GM18517 (cell line): ENCODE data around the gene CAPN7.

Source experiments
- ATAC-seq: cut with Tn5 transposase; IDR thresholded peaks from one replicate; pipeline ENCODE4 v1.9.1; 2021; ENCODE audit warnings: mild to moderate bottlenecking, moderate library complexity; ENCODE audit not compliant: unreplicated experiment

Gene CAPN7

DNA sequence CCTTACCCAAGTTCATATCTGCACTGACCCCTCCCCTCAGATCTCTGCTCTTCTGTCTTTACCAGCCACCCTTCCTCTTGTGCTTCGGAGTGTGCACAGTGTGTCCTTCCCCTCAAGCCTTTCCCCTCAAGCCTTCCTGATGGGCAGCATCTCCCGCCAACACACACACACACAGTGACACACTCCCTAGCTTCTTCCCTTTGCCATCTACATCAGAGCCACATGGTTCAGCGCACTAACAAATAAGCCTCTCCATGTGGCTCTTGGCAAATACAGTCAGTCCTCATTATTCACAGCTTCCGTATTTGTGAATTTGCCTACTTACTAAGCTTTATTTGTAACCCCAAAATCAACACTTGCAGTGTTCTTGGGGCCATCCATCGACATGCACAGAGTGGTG, 88.9 kb downstream of the CAPN7 start:
- no peak for ATAC-seq

DNA sequence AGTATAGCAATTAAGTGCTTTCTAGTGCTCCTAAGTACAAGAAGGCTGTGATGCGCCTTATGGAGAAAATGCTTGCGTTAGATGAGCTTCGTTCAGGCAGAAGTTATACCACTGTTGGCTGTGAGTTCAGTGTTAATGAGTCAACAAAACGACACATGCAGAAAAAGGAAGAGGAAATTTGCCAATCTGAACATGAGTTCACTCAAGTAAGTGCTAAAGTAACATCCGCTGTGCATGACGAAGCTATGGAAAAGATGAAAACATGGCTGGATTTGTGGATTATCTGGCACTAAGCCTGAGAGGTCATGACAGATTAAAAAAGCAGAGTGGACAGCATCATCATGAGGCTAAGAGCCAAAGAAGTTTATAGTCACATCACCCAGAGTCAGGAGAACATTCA, 89.5 kb downstream of the CAPN7 start:
- ATAC-seq: no peak

DNA sequence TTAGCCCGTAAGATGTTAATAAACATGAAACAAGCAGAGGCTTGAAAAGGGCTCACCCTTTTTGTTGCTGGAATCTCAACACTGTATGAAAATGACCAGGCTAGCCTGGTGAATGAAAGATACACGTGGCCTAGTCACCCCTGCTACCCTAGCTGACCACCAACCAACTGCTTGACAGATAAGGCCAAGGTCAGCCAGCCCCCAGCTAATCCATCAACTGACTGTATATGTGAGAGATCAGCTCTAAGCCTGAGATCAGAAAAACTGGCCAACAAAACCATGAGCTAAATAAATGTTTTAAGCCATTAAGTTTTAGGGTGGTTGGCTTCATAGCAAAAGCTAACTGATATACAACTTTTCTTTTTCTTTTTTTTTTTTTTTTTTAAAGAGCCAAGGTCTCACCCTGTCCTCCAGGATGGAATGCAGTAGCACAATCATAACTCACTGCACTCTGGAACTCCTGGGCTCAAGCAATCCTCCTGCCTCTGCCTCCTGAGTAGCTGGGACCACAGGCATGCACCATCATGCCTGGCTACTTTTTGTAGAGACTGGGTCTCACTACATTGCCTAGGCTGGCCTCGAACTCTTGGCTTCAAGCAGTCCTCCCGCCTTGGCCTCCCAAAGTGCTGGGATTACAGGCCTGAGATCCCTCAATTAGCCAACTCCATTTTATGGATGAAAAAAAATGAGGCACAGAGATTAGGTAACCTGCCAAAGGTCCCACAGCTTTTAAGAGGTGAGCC, 91.7 kb downstream of the CAPN7 start:
- no peak for ATAC-seq

DNA sequence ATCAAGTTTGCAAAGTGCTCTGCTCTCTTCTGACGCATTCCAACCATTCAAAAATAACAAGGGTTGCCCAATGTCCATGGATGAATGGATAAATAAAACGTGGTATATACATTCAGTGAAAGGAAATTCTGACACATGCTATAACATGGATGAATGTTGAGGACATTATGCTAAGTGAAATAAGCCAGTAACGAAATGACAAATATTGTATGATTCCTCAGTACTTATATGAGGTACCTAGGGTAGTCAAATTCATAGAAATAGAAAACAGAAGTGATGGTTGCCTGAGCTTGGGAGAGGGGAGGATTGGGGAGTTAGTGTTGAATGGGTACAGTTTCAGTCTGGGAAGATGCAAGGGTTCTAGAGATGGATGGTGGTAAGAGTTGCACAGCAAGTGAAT, 92.5 kb downstream of the CAPN7 start:
- no peak for ATAC-seq

- ATAC-seq: no peak
Observed at GRCh38 chr3:15299036-15299435, 93.0 kb downstream of the CAPN7 start.

DNA sequence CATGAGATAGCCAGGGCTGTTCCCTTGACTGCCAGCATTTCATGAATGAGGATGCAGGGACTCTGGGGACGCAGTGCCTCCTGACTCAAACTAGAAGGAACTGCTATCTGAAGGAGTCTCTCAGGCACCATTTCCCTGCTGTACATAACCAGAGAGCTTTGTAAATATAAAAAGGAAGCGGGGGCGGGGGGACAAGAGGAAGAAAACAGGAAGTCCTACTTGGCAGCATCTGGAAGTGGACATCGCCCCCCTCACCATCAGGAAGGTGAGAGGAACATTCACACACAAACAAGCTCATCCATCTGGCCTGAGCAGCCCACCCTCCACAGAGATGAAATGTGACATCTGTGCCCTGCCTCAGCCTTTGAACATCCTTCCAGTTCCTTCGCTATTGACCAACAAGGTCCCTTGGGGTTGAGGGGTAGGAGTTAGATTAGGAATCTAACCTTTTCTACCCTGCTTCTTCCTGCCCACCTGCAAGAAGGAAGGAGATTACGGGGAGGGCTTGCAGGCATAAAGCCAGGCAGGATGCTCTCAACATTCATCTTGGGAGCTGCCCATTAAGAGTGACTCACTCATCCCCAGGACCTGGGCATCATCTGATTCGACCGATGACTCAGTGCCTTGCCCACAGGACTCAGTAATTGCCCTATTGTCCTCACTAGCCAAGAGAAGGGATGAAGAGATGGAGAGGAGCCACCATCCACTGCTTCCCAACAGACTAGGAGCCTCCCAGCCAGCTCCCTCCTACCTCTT, 94.5 kb downstream of the CAPN7 start:
- ATAC-seq: no peak

DNA sequence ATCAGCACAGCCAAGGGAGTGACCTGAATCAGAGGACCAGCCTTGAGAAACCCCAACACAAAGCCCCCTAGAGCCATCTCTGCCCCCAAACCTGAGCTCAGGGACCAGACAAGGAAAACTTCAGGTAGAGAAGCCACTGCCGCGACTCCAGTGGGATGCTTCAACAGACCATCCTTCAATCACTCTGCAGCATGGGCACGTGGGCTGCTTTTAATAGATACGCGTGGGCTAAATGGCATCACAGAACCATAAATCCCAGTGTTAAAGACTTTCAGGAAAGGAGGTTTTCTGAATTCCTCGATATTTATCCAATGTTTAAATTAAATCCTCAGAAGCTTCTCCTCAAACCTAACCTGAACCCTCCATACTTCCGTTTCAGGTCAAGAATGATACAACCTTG, 95.7 kb downstream of the CAPN7 start:
- no peak for ATAC-seq
